Measurements from ENCODE around the gene RABGAP1L.

Gene RABGAP1L

GRCh38 chr1:174274884-174275283, 115.6 kb downstream of the RABGAP1L start:
- DNase-seq (ENCODE audit: low read depth): no peak
- no peak for TF ChIP-seq CTCF (conservative IDR thresholded peaks at IDR 0.05; ENCODE audit: low read depth, low read length)
- no peak overlapping the region for H3K4me3 ChIP-seq (ENCODE audit: low read length)

- TF ChIP-seq CTCF (conservative IDR thresholded peaks at IDR 0.05; ENCODE audit: low read depth, low read length): no peak
- H3K4me3 ChIP-seq (ENCODE audit: low read length): no peak overlapping the region
- no peak for DNase-seq (ENCODE audit: low read depth)
Observed at GRCh38 chr1:174276087-174276486, 116.8 kb downstream of the RABGAP1L start.

GRCh38 chr1:174284052-174284451, 124.7 kb downstream of the RABGAP1L start:
- H3K4me3 ChIP-seq (ENCODE audit: low read length): no peak overlapping the region
- no peak for TF ChIP-seq CTCF (conservative IDR thresholded peaks at IDR 0.05; ENCODE audit: low read depth, low read length)
- DNase-seq (ENCODE audit: low read depth): no peak

GRCh38 chr1:174286042-174286441, 126.7 kb downstream of the RABGAP1L start:
- TF ChIP-seq CTCF (conservative IDR thresholded peaks at IDR 0.05; ENCODE audit: low read depth, low read length): no peak

GRCh38 chr1:174289644-174290310, 130.5 kb downstream of the RABGAP1L start:
- H3K4me3 ChIP-seq (ENCODE audit: low read length): no peak overlapping the region
- no peak for DNase-seq (ENCODE audit: low read depth)
- no peak for TF ChIP-seq CTCF (conservative IDR thresholded peaks at IDR 0.05; ENCODE audit: low read depth, low read length)

More at GRCh38 chr1:174286042-174286441, 126.7 kb downstream of the RABGAP1L start:
- H3K4me3 ChIP-seq (ENCODE audit: low read length): no peak overlapping the region
- no peak for DNase-seq (ENCODE audit: low read depth)

- TF ChIP-seq CTCF (conservative IDR thresholded peaks at IDR 0.05; ENCODE audit: low read depth, low read length): no peak
- no peak for DNase-seq (ENCODE audit: low read depth)
- no peak overlapping the region for H3K4me3 ChIP-seq (ENCODE audit: low read length)
Observed at GRCh38 chr1:174291059-174291458, 131.7 kb downstream of the RABGAP1L start.

GRCh38 chr1:174296309-174296708, 137.0 kb downstream of the RABGAP1L start:
- DNase-seq (ENCODE audit: low read depth): no peak
- TF ChIP-seq CTCF (conservative IDR thresholded peaks at IDR 0.05; ENCODE audit: low read depth, low read length): no peak
- no peak overlapping the region for H3K4me3 ChIP-seq (ENCODE audit: low read length)

All from retinal pigment epithelial cell (primary cell).